GM12864 (cell line): ENCODE measurements around the gene ESRRA.

Experiments
- DNase-seq: peaks from one replicate; pipeline ENCODE4 v3.0.0-alpha.2; 2011; ENCODE audit warnings: low read depth
- H3K4me3 ChIP-seq: 2 replicates; pipeline ENCODE4 v1.5.1; 2011; ENCODE audit warnings: mild to moderate bottlenecking, low read depth, low read length, control low read depth
- TF ChIP-seq, protein P1 (sequence below): IDR thresholded peaks from 2 replicates; pipeline ENCODE4 v1.5.1; 2011; ENCODE audit warnings: low read depth, mild to moderate bottlenecking, moderate library complexity, low read length, control low read depth, inconsistent platforms; ENCODE audit errors: missing control alignments

The ESRRA gene

DNA sequence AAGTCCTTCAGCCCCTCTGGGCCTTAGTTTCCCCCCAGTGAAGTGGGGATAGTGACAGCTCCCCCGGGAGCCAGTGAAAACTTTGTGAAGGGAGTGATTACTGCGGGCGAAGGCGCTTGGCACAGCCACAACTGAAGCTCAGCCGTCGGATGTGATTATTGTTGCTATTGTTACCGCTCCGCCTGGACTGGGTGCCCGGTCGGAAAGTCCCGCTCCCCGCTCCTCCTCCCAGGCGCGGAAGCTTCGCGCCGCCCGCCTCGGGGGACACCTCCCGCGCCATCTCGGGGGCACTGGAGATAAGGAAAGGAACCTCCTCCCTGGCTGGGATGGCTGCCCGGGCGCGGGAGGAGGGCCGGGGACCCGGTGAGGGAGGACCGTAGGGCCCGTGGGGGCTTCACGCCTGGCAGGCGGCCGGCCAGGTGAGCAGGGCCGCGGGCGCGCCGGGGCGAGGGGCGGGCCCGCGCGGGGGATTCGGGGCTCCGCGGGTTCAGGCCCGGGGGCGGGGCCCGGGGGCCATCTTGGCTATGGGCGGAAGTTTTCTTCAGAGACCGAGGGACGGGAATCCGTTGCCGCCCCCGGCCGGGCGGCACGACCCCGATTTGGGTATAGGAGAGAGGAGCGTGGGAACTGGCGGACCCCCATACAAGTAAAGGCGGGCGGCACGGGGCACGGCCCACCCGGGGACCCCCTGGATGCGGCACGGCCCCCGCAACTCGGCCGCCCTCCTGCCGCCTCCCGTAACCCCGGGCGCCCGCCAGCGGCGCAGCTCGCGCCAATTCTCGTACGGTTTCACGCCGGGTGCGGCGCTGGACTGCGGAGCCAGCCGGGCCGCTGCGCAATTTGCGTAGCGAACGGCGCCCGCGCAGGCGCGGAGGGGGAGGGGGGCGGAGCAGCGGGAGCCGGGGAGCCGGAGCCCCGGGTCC, 20.1 kb upstream of the ESRRA start, which contains the start of gene GPR137:
Gene GPR137 (plus strand): TSS at position 887 of the 923 bp plus-strand sequence. CDS start 677 bp downstream, outside the sequence.
- TF ChIP-seq, protein P1, sequence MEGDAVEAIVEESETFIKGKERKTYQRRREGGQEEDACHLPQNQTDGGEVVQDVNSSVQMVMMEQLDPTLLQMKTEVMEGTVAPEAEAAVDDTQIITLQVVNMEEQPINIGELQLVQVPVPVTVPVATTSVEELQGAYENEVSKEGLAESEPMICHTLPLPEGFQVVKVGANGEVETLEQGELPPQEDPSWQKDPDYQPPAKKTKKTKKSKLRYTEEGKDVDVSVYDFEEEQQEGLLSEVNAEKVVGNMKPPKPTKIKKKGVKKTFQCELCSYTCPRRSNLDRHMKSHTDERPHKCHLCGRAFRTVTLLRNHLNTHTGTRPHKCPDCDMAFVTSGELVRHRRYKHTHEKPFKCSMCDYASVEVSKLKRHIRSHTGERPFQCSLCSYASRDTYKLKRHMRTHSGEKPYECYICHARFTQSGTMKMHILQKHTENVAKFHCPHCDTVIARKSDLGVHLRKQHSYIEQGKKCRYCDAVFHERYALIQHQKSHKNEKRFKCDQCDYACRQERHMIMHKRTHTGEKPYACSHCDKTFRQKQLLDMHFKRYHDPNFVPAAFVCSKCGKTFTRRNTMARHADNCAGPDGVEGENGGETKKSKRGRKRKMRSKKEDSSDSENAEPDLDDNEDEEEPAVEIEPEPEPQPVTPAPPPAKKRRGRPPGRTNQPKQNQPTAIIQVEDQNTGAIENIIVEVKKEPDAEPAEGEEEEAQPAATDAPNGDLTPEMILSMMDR = no peak
- no peak for DNase-seq
- peak within 1 kb of the TSS; percentile 71 for H3K4me3 ChIP-seq

GRCh38 chr11:64285885-64286800, 19.2 kb upstream of the ESRRA start:
- TF ChIP-seq, protein P1 = peak; percentile 21
- peak overlapping the region; percentile 71 for H3K4me3 ChIP-seq
- DNase-seq = no peak

DNA sequence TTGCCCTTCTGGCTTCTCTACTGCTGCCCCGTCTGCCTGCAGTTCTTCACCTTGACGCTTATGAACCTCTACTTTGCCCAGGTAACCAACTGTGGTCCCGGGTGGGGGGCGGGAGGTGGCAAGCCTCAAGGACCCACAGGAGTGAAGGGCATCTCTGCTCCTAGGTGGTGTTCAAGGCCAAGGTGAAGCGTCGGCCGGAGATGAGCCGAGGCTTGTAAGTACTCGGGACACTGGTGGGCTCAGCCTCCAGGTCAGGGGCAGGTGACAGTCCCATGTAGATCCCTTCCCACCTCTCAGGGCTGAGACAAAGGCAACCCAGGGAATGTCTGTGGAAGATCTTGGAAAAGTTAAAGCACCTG, 18.5 kb upstream of the ESRRA start:
- no peak overlapping the region for H3K4me3 ChIP-seq
- no peak for DNase-seq
- TF ChIP-seq, protein P1 = no peak

- TF ChIP-seq, protein P1 = no peak
- DNase-seq = no peak
- no peak overlapping the region for H3K4me3 ChIP-seq
Measured at GRCh38 chr11:64287676-64288352, 17.5 kb upstream of the ESRRA start.

DNA sequence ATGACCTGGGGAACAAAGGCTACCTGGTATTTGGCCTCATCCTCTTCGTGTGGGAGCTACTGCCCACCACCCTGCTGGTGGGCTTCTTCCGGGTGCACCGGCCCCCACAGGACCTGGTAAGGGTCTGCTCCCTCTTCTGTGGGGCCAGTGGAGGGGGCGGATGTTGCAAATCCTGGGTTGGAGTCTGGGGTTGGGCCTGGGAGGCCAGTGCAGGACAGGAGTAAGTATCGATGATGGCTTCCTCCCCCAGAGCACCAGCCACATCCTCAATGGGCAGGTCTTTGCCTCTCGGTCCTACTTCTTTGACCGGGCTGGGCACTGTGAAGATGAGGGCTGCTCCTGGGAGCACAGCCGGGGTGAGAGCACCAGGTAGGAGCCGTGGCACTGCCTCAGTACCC, 17.0 kb upstream of the ESRRA start:
- DNase-seq = no peak
- H3K4me3 ChIP-seq = no peak overlapping the region
- TF ChIP-seq, protein P1 = no peak

GRCh38 chr11:64289002-64289564, 16.2 kb upstream of the ESRRA start:
- TF ChIP-seq, protein P1 = no peak
- no peak overlapping the region for H3K4me3 ChIP-seq
- DNase-seq = no peak
